ENCODE results near the gene CD37.
"Not testable (repeated sequence)": the region's sequence is repeated elsewhere in the genome, so short reads cannot be mapped to it uniquely, and the experiment has no call there.

Gene CD37, protein sequence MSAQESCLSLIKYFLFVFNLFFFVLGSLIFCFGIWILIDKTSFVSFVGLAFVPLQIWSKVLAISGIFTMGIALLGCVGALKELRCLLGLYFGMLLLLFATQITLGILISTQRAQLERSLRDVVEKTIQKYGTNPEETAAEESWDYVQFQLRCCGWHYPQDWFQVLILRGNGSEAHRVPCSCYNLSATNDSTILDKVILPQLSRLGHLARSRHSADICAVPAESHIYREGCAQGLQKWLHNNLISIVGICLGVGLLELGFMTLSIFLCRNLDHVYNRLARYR

DNA sequence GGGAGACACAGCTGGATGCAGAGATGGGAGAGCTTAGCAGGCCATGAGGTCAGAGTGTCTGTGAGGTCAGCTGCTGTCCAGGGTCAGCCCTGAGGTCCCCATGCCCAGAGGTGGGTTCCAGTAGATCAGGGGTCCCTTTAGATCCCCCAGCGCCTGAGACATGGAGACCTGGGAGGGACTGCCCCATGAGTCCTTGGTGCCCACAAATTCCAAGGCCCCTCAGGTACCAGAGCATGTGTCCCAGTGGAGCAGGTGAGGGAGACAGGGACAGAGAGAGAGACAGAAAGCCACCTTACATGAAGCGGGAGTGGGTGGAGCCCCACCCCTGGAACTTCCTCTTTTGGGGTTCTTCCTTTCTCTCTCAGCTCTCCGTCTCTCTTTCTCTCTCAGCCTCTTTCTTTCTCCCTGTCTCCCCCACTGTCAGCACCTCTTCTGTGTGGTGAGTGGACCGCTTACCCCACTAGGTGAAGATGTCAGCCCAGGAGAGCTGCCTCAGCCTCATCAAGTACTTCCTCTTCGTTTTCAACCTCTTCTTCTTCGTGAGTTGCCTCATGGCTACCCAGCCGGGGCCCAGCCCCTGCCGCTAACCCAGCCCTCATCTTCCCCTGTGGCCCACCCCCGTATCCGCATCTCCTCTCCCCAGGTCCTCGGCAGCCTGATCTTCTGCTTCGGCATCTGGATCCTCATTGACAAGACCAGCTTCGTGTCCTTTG, at the start of gene CD37:
Gene CD37 (plus strand): TSS at position 336 of the 713 bp plus-strand sequence. CDS start 135 bp downstream, at position 471.
- DNase-seq = peak; percentile 53

DNA sequence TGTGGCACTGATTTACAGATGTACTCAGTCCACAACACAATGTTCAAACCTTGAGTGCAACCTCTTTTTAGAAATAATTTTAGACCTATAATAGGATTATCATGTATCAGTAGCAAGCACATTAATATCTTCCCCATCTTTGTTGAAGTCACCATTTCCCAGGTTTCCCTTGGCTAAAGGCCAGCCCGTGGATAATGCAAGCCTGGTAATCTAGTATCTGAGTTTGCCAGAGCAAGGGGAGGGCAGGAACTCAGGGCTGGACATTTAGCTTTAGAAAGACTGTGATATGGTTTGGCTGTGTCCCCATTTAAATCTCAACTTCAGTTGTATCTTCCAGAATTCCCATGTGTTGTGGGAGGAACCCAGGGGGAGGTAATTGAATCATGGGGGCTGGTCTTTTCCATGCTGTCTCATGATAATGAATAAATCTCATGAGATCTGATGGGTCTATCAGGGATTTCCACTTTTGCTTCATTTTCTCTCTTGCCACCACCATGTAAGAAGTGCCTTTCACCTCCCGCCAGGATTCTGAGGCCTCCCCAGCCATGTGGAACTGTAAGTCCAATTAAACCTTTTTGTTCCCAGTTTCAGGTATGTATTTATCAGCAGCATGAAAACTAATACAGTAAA, 48.0 kb upstream of the CD37 start:
- DNase-seq = no peak

DNA sequence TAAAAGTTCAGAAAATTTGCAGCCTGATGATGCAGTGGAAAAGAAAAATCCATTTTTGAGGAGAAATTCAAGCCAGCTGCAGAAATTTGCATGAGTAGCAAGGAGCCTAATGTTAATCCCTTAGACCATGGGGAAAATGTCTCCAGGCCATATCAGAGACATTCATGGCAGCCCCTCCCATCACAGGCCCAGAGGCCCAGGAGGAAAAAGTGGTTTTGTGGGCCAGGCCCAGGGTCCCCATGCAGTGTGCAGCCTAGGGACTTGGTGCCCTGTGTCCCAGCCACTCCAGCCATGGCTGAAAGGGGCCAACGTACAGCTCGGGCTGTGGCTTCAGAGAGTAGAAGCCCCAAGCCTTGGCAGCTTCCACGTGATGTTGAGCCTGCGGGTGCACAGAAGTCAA, 47.0 kb upstream of the CD37 start:
- DNase-seq = not testable (repeated sequence)

DNA sequence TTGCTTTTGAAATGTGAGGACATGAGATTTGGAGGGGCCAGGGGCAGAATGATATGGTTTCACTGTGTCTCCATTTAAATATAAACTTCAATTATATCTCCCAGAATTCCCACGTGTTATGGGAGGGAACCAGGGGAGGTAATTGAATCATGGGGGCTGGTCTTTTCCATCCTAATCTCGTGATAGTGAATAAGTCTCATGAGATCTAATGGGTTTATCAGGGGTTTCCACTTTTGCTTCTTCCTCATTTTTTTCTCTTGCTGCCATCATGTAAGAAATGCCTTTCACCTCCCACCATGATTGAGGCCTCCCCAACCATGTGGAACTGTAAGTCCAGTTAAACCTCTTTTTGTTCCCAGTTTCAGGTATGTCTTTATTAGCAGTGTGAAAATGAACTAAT, 45.9 kb upstream of the CD37 start:
- DNase-seq = not testable (repeated sequence)

DNA sequence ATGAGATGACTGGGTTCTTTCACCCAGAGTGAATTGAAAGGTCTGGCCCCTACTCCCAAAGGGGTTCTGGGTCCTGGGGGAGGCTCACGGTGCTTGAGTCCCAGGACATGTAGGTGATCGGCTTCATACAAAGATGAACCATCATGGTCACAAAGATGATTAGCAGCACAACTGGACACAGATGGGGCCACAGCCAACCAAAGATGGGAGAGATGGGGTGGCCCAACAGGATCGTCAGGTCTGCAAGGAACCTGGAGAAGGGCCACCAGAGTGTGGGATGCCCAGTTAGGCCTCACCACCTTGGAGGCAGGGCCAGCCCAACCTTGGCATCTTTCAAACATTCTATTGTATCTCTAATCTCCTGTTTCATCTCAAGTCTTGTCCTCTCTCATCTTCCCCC, 44.7 kb upstream of the CD37 start:
- DNase-seq = no peak

DNA sequence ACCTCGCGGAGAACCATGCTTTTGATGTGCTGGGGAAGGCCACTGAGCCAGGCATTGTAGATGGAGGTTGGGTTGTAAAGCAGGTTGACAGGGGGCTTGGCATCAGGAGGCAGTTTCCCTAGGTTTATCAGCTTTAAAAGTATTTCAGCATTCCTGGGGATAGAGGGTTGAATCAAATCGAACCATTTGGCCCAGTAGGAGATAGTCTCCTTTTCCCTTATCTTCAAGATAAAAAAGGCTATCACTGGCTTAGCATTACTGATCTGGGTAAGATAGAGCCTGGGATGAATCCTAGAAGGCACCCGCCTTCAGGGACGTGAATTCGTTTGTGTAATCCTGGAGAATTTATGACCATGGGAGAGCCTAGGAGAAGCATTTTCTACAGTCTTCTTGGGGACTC, 40.8 kb upstream of the CD37 start:
- DNase-seq = no peak

DNA sequence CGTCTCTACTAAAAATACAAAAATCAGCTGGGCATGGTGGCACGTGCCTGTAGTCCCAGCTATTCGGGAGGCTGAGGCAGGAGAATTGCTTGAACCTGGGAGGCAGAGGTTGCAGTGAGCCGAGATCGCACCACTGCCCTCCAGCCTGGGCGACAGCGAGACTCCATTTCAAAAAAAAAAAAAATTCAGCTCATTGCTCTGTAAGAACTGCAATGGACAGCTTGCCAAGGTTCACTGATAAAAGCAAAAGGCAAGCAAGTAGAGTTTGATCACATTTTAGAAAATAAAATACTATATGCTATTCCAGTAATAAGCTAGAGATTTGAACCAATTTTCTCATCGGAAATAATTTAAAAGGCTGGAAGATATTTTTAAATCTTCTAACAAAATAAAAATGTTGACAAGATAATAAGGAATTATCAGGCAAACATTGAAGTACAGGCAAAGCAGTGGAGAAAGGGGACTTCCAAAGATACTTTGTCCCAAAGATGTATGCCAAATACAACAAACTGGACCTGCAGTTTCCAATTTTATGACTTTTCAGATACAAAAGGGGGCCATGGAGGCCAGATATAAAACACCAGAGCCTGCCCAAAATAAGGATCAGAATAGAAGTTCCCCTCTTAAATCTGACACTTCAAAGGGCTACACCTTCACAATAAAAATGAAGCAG, 39.9 kb upstream of the CD37 start:
- DNase-seq = no peak

DNA sequence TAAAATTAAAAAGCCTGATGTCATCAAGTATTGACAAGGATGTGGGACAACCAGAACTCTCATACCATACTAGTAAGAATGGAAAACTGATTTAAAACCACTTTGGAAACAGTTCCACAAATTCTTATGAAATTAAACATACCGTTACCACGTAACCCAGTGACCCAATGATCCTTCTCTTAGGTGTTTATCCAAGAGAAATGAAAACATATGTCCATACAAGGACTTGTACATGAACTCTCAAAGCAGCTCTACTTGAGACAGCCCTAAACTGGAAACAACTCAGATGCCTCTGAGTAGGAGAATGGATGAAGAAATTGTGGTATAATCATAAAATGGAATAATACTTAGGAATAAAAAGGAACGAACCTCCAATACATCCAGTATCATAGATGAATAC, 37.8 kb upstream of the CD37 start:
- DNase-seq = no peak

DNA sequence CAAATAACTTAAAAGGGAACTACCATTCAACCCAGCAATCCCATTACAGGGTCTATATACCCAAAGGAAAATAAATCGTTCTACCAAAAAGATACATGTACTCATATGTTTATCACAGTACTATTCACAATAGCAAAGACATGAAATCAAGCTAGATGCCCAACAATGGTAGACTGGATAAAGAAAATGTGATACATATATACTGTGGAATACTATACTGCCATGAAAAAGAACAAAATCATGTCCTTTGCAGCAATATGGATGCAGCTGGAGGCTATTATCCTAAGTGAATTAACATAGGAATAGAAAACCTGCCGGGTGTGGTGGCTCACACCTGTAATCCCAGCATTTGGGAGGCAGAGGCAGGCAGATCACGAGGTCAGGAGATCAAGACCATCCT, 36.6 kb upstream of the CD37 start:
- DNase-seq = not testable (repeated sequence)

DNA sequence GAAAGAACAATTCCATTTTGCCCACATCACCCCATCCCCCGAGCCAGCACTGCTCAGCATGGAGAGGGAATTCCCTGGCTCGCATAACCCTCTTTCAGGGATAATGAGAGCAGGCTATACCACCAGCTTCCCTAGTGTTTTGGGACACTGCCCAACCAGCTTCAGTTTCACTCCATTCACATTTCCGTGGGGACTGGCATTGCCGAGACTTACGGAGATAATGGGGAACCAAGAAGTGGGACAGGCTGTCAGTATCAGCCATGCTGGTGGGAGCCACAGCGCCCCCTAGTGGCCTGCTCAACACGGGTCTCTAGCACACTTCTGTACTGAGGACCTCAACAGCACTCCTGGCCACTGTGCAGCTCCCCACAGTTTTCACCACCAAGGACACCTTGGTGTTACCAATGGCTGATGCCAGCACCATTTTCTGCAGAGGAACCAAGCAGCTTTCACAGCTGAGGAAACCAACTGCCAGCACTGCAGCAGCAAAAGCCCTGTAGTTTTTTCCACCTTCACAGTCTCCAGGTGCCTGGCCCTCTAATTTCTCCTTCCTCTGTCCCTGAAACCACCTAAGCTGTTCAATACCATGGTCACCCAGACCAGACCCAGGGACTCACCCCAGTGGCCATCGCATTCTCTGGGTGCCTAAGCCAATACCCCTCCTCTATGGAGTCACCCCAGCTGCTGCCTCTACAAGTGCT, 33.9 kb upstream of the CD37 start:
- peak; percentile 77 for DNase-seq

DNA sequence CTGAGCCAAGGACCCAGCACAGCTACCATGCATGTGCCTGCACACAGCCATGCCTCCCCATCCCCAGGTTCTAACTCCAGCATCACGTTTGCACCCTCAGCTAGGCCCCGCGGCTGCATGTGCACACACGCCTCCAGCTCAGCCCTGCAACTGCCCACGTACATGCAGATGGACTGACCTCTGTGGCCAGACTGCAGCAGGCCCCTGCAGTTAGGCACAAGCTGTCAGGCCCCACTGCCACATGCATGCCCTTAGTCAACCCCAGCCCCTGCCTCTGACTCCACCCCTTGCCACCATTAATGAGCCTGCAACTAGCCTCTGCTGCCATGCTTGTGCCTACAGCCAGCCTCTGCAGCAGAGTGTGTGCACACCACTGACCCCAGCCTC, 33.3 kb upstream of the CD37 start:
- no peak for DNase-seq

DNA sequence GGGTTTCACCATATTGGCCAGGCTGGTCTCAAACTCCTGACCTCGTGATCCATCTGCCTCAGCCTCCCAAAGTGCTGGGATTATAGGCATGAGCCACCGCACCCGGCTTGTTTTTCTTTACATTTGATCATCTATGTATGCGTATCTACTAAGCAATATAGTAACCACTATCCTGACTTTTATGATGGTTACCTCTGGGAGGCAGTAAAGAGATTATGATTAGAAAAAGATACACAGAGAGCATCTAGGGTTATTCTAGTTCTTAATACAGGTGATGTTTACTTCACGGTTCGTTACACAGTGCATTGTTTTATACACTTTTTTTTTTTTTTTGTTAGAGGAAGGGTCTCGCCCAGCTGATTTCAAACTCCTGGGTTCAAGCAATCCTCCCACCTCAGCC, 28.5 kb upstream of the CD37 start:
- peak; percentile 5 for DNase-seq

DNA sequence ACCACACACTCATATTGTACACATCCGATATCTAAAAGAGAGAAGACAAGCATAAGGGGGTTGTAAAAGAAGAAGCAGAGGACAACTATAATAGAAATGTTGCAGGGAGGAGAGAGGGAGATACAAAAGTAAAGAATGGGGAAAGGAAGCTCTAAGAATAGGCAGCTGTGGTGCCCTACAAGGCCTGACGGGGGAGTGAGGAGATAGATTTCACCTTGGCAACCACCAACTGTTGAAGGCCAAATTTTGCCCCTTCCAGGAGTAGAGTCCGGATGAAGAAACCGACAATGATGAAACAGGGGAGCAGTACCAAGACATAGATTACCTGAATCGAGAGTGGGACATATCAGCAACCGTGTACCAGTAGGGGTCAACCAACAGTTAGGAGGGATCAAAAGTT, 26.1 kb upstream of the CD37 start:
- no peak for DNase-seq

DNA sequence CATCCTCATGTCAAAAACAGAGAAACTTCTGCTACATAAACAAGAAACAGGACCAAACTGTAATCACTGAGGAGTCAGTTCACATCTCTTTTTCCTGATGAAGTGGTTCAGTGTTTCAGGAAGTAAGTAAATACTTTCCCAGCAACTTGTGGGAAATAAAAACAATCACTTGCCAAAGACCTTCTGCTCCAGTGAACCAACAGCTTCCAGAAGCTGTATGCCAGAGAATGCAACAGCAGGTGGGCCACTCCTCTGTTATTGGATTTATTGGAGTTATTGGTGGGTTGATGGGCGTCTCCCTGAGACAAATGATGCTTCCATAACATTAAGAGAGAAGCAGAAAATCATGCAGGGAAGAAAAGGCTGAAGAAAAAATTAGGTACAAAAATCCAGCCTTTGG, 20.1 kb upstream of the CD37 start:
- DNase-seq = no peak

DNA sequence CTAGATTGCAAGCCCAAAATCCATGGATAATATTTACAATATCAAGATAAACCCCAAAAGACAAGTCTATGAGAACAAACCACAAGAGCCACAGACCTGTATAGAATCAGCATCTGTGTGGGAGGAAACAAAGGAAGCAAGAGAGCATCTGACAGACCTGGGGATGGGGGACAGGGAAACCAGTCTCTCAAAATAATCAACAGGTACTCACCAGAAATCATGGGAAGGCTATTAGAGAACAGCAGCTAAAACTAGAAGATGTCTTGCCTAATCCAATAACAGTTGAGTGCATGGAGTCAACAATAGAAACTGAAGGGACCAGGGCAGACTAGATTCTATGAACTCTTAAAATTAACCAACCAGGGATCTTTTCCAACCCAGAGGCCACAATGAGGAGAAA, 18.9 kb upstream of the CD37 start:
- no peak for DNase-seq

DNA sequence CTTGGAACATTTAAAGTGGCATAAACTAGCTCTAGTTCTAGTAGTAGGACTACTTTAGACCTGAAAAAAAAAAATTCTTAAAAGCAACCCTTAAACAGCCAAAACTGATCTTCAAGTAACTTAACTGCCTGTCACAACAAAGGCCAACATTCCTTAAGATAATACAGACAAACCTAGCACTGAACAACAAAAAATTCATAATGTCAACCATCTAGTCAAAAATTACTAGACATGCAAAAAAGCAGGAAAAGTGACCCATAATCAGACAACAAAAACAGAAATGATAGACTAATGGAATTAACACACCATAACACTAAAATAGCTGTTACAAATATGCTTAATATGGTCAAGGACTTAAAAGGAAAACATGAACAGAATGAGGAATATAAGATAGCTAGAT, 16.9 kb upstream of the CD37 start:
- DNase-seq = no peak

DNA sequence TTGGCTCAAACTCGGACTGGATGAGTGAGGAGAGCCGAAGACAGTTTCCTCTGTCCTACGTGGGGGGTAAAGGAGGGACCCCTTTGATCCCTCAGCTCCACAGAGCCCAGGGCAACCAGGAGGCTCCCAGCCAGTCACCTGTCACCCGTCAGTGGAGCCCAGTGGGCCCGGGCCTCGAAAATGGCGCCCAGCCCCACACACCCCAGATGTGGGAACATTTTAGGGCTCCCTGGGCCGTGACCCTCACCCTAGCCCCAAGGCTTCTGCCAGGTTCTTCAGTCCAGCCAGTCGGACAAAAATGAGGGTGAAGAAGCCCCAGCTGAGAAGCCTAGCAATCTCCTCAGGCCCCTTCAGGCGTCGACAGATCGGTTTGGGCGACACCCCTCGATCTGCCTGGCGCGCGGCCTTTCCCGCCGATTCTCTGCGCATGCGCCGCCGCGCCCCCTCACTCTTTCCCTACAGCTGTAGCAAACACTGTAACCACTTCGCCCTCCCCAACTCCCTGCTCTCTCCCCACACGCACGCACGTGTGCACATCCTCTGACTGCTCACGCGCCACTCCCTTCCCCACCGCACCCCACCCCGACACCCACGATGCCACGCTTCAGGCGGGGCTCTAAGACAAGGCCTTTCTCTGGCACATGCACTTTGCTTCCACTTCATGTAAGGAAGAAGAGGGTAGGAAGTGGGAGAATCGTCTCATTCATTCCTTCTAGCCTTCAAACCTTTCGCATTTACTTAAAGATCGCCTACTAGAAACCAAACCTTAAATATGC, 10.2 kb upstream of the CD37 start, which contains the start of gene SLC6A16:
Gene SLC6A16 (minus strand): TSS at position 391 of the 776 bp plus-strand sequence. CDS start 13,844 bp downstream, outside the sequence.
- no peak for DNase-seq

DNA sequence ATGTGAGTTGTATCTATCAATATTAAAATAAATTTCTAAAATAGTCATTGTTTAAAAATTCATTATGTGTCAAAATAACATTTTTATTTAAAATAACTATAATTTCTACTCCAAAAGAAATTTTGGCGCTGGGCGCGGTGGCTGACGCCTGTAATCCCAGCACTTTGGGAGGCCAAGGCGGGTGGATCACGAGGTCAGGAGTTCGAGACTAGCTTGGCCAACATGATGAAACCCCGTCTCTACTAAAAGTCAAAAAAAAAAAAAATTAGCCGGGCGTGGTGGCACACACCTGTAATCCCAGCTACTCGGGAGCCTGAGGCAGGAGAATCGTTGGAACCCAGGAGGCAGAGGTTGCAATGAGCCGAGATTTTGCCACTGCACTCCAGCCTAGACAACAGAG, 9.4 kb upstream of the CD37 start:
- DNase-seq = not testable (repeated sequence)

DNA sequence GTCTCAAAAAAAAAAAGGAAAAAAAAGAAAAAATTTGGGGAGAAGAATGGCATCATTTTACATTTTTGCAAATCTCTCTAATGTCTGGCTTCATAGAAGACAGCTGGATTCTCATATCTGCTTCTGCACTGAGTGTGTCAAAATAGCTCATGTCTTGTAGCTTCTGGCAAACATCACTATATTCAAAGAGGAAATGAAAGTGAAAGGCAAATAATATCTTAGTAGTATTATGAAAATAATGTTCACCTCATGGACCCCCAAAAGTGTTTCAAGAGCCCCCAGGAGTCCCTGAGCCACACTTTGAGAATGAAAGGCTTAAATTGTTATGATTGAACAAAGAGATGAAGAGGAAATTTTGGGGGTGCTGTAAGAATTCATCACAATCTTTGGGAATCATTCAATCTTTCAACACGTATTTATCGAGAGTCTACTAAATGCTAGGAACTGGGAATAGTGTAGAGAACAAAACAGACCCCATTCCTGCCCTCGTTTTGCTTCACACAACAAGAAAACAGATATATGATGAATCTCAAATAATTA, 9.0 kb upstream of the CD37 start:
- no peak for DNase-seq

DNA sequence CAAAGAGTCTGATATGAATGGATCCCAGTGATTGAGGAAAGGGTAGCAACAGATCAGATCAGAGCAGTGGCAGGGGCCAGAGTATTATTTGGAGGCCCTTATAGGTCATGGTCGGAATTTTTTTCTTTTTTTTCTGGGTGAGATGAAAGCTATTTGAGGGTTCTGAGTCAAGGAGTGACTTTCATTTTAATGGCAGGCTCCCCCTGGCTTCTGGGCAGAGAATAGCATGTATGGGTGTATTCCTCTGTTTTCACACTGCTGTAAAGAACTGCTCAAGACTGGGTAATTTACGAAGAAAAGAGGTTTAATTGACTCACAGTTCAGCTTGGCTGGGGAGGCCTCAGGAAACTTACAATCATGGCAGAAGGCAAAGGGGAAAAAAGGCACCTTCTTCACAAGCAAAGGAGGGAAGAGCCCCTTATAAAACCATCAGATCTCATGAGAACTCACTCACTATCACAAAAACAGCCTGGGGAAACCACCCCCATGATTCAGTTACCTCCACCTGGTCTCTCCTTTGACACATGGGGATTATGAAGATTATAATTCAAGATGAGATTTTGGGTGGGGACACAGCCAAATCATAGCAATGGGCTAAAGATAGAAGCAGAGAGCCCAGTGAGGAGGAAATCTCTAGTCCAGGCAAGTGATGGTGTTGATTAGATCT, 7.2 kb upstream of the CD37 start:
- DNase-seq = peak; percentile 66

DNA sequence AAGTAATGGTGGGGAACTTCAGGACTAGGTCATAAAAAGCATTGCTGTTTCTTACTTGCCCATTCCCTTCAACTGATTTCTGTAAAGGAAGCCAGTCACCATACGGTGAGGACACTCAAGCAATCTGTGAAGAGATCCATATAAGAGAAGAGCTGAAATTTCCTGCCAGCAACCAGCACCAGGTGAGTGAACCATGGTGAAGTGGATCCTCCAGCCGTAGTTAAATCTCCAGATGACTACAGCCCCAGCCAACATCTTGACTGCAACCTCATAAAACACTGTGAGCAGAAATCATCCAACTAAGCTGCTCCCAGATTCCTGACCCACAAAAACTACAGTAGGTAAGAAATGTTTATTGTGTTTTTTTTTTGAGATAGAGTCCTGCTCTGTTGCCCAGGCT, 6.5 kb upstream of the CD37 start:
- no peak for DNase-seq
